WTC11 (cell line): ENCODE measurements around the gene DBN1. TPM values are rescaled to one million over a fixed set of nuclear protein-coding genes. Genes with fewer than 3 reads are reported as not detected.

Experiments used
- AR ChIP-seq: fragments of 250-450 bp; sonication (Bioruptor Pico); IDR thresholded peaks from 2 replicates; pipeline ENCODE4 v1.9.0; 2021; ENCODE audit warnings: mild to moderate bottlenecking
- ATF6 ChIP-seq: sonication (generic); formaldehyde crosslinking; IDR thresholded peaks from 2 replicates; pipeline ENCODE4 v1.8.1; 2023; ENCODE audit warnings: mild to moderate bottlenecking, missing genetic modification reagents
- CDX4 ChIP-seq: fragments of 250-450 bp; sonication (Bioruptor Pico); IDR thresholded peaks from 2 replicates; pipeline ENCODE4 v1.9.0; 2021; ENCODE audit warnings: moderate library complexity, mild to moderate bottlenecking, inconsistent platforms, borderline replicate concordance
- CREB1 ChIP-seq: sonication (generic); formaldehyde crosslinking; IDR thresholded peaks from 2 replicates; pipeline ENCODE4 v1.8.0; 2023; ENCODE audit warnings: mild to moderate bottlenecking, missing genetic modification reagents
- CTCF ChIP-seq: fragments of 200-600 bp; IDR thresholded peaks from 2 replicates; pipeline ENCODE4 v1.8.0; 2022; ENCODE audit warnings: antibody characterized with exemption
- ERG ChIP-seq: fragments of 250-450 bp; sonication (Bioruptor Pico); IDR thresholded peaks from 2 replicates; pipeline ENCODE4 v1.8.0; 2021; ENCODE audit warnings: mild to moderate bottlenecking
- FOXJ3 ChIP-seq: sonication (generic); formaldehyde crosslinking; IDR thresholded peaks from 2 replicates; pipeline ENCODE4 v1.9.0; 2021; ENCODE audit warnings: missing genetic modification reagents, mild to moderate bottlenecking, borderline replicate concordance
- FOXP1 ChIP-seq: sonication (generic); formaldehyde crosslinking; IDR thresholded peaks from 2 replicates; pipeline ENCODE4 v1.8.0; 2022; ENCODE audit warnings: missing genetic modification reagents, mild to moderate bottlenecking, moderate library complexity, borderline replicate concordance
- GTF2I ChIP-seq: fragments of 250-450 bp; sonication (Bioruptor Pico); conservative IDR thresholded peaks from 2 replicates; pipeline ENCODE4 v1.4.0; 2021; ENCODE audit warnings: mild to moderate bottlenecking
- MLX ChIP-seq: sonication (generic); formaldehyde crosslinking; IDR thresholded peaks from 2 replicates; pipeline ENCODE4 v1.8.1; 2023; ENCODE audit warnings: mild to moderate bottlenecking, missing genetic modification reagents, moderate library complexity
- MYBL2 ChIP-seq: sonication (generic); formaldehyde crosslinking; IDR thresholded peaks from 2 replicates; pipeline ENCODE4 v1.8.1; 2023; ENCODE audit warnings: mild to moderate bottlenecking, moderate library complexity, missing genetic modification reagents
- NFYB ChIP-seq: sonication (generic); formaldehyde crosslinking; conservative IDR thresholded peaks from 2 replicates; pipeline ENCODE4 v1.8.0; 2022; ENCODE audit warnings: low read depth, missing genetic modification reagents
- PREB ChIP-seq: sonication (generic); formaldehyde crosslinking; IDR thresholded peaks from 2 replicates; pipeline ENCODE4 v1.8.1; 2022; ENCODE audit warnings: mild to moderate bottlenecking, missing genetic modification reagents, moderate library complexity, borderline replicate concordance
- SMAD4 ChIP-seq: sonication (generic); formaldehyde crosslinking; IDR thresholded peaks from 2 replicates; pipeline ENCODE4 v1.8.0; 2022; ENCODE audit warnings: mild to moderate bottlenecking, missing genetic modification reagents
- STAT6 ChIP-seq: sonication (generic); formaldehyde crosslinking; conservative IDR thresholded peaks from 2 replicates; pipeline ENCODE4 v1.8.1; 2023; ENCODE audit warnings: mild to moderate bottlenecking, low read depth, missing genetic modification reagents, moderate library complexity
- TCF7 ChIP-seq: sonication (generic); formaldehyde crosslinking; IDR thresholded peaks from 2 replicates; pipeline ENCODE4 v1.8.0; 2022; ENCODE audit warnings: mild to moderate bottlenecking, low read depth, missing genetic modification reagents, moderate library complexity
- ZBTB43 ChIP-seq: sonication (generic); formaldehyde crosslinking; IDR thresholded peaks from 2 replicates; pipeline ENCODE4 v1.8.1; 2023; ENCODE audit warnings: mild to moderate bottlenecking, missing genetic modification reagents
- ZNF121 ChIP-seq: sonication (generic); formaldehyde crosslinking; IDR thresholded peaks from 2 replicates; pipeline ENCODE4 v1.8.0; 2023; ENCODE audit warnings: missing genetic modification reagents
- ZNF396 ChIP-seq: fragments of 250-450 bp; sonication (Bioruptor Pico); IDR thresholded peaks from 2 replicates; pipeline ENCODE4 v1.8.0; 2021; ENCODE audit warnings: mild to moderate bottlenecking, moderate library complexity, borderline replicate concordance
- ZNF425 ChIP-seq: fragments of 250-450 bp; sonication (Bioruptor Pico); conservative IDR thresholded peaks from 2 replicates; pipeline ENCODE4 v1.9.0; 2021; ENCODE audit warnings: mild to moderate bottlenecking
- total RNA-seq: library from RNA; stranded (reverse); gene quantifications from 3 replicates; pipeline ENCODE4 v1.2.3, GENCODE V29; 2021

Gene DBN1
- total RNA-seq, 1 experiment from 2014 or later = 288 TPM

- TF ChIP-seq TCF7 (CRISPR knock-in tag) (no peak), ZNF425 (CRISPR knock-in tag) (no peak), SMAD4 (CRISPR knock-in tag) (no peak), NFYB (CRISPR knock-in tag) (no peak), STAT6 (CRISPR knock-in tag) (no peak), ZNF121 (CRISPR knock-in tag) (no peak), MYBL2 (CRISPR knock-in tag) (peak; percentile 40; the same call in 1 of the 2 replicates), CDX4 (no peak), CTCF (no peak), PREB (CRISPR knock-in tag) (no peak), MLX (CRISPR knock-in tag) (no peak), GTF2I (CRISPR knock-in tag) (no peak), FOXP1 (0 out of 2 replicates have a peak, but pooled peaks have one; percentile 10), ERG (CRISPR knock-in tag) (no peak), ZBTB43 (CRISPR knock-in tag) (no peak), CREB1 (CRISPR knock-in tag) (no peak), AR (CRISPR knock-in tag) (no peak), FOXJ3 (no peak), ATF6 (no peak), ZNF396 (CRISPR knock-in tag) (no peak)
Measured at GRCh38 chr5:177447611-177448243, 25.7 kb downstream of the DBN1 start (continued).
